Thyroid gland (tissue), 4 donors: Measurements from ENCODE around the gene SLX9. TPM values are rescaled to one million over a fixed set of nuclear protein-coding genes. Genes with fewer than 3 reads are reported as not detected.

ENCODE experiments used
- DNase-seq, 2 donors: peaks; one replicate each; pipeline ENCODE4 v3.0.0-alpha.2; 2019
- H3K27ac ChIP-seq, 3 donors: fragments of 200-600 bp; sonication (generic); 1 replicate in 2 of 3; 2 replicates in 1 of 3; pipeline ENCODE4 v1.5.1; 2016 to 2019; ENCODE audit warnings: mild to moderate bottlenecking in 1 of 3, moderate library complexity in 1 of 3
- H3K27me3 ChIP-seq: fragments of 200-600 bp; sonication (generic); one replicate; pipeline ENCODE4 v1.5.1; 2019
- H3K36me3 ChIP-seq, 2 donors: fragments of 200-600 bp; sonication (generic); one replicate each; pipeline ENCODE4 v1.5.1; 2016 to 2019
- H3K4me1 ChIP-seq, 2 donors: fragments of 200-600 bp; sonication (generic); one replicate each; pipeline ENCODE4 v1.5.1; 2017 to 2019
- H3K4me3 ChIP-seq, 3 donors: fragments of 200-600 bp; sonication (generic); replicated peaks in 1 of 3; 1 replicate in 2 of 3; 2 replicates in 1 of 3; pipeline ENCODE4 v1.5.1; 2016; ENCODE audit warnings: mild to moderate bottlenecking in 1 of 3
- H3K9me3 ChIP-seq: fragments of 200-600 bp; sonication (generic); one replicate; pipeline ENCODE4 v1.5.1; 2017
- POLR2A ChIP-seq, 2 donors: fragments of 450-650 bp; IDR thresholded peaks; one replicate each; pipeline ENCODE4 v1.6.1; 2017; ENCODE audit warnings: antibody characterized with exemption in 2 of 2, mild to moderate bottlenecking in 2 of 2, moderate library complexity in 1 of 2
- WGBS, 2 donors: methylation state at CpG; one replicate each; pipeline ENCODE4 v1.1.5; 2017; 5-methylcytosine and 5-hydroxymethylcytosine counted together
- intact Hi-C: fragments of 100-400 bp; cut with DNase I; formaldehyde crosslinking; loops from one replicate; pipeline ENCODE4 v1.15.1; 2023
- total RNA-seq, 4 donors: library from RNA; depleted of rRNA; stranded (reverse); fragments of >200 nt; gene quantifications; one replicate each; pipeline ENCODE4 v1.2.3, GENCODE V29; 2016
- TF ChIP-seq, protein P1 (sequence below), 6 experiments: fragments of 200-600 bp in 3 of 6; fragments of 450-650 bp in 3 of 6; sonication (generic) in 3 of 6; IDR thresholded peaks; one replicate each; pipeline ENCODE4 v1.5.1; 2016 to 2019; ENCODE audit warnings: antibody characterized with exemption in 6 of 6, mild to moderate bottlenecking in 2 of 6, inconsistent platforms in 1 of 6, moderate library complexity in 1 of 6

Gene SLX9
- total RNA-seq, 4 donors from 2014 or later = 4.8 to 19.1 (median 11.2) TPM

GRCh38 chr21:44998086-44998620, 58.3 kb downstream of the SLX9 start:
- no peak overlapping the region for H3K27ac ChIP-seq
- H3K36me3 ChIP-seq = no peaks in the 10 kb centered on the region
- peaks cover 0 to 6% of the 10 kb centered on the region in 2 donors for H3K4me1 ChIP-seq
- H3K4me3 ChIP-seq = no peak overlapping the region
- no peaks in the 10 kb centered on the region for H3K9me3 ChIP-seq
- H3K27me3 ChIP-seq = no peaks in the 10 kb centered on the region
- intact Hi-C loops = no loop called here
- TF ChIP-seq, protein P1, sequence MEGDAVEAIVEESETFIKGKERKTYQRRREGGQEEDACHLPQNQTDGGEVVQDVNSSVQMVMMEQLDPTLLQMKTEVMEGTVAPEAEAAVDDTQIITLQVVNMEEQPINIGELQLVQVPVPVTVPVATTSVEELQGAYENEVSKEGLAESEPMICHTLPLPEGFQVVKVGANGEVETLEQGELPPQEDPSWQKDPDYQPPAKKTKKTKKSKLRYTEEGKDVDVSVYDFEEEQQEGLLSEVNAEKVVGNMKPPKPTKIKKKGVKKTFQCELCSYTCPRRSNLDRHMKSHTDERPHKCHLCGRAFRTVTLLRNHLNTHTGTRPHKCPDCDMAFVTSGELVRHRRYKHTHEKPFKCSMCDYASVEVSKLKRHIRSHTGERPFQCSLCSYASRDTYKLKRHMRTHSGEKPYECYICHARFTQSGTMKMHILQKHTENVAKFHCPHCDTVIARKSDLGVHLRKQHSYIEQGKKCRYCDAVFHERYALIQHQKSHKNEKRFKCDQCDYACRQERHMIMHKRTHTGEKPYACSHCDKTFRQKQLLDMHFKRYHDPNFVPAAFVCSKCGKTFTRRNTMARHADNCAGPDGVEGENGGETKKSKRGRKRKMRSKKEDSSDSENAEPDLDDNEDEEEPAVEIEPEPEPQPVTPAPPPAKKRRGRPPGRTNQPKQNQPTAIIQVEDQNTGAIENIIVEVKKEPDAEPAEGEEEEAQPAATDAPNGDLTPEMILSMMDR (IDR thresholded peaks at IDR 0.05) = no peak
- TF ChIP-seq POLR2A (IDR thresholded peaks at IDR 0.05) = no peak
- no peak for DNase-seq
- 61% methylated on average over 4 of the region's 10 CpGs; no CpG with 5 or more reads in 1 of the 2 donors for WGBS, 2 donors

- WGBS, 2 donors = 73 to 79% methylated on average over 18 to 31 of the region's 32 CpGs
- Histone ChIP-seq H3K4me3 (no peak overlapping the region), H3K27me3 (no peaks in the 10 kb centered on the region), H3K36me3 (no peaks in the 10 kb centered on the region), H3K27ac (no peak overlapping the region), H3K4me1 (peaks cover 0 to 6% of the 10 kb centered on the region in 2 donors), H3K9me3 (no peaks in the 10 kb centered on the region)
- intact Hi-C loops = no loop called here
- TF ChIP-seq, protein P1 (IDR thresholded peaks at IDR 0.05) = no peak
- no peak for TF ChIP-seq POLR2A (IDR thresholded peaks at IDR 0.05)
- DNase-seq = no peak
Observed at GRCh38 chr21:44998621-44999427, 59.0 kb downstream of the SLX9 start.

DNA sequence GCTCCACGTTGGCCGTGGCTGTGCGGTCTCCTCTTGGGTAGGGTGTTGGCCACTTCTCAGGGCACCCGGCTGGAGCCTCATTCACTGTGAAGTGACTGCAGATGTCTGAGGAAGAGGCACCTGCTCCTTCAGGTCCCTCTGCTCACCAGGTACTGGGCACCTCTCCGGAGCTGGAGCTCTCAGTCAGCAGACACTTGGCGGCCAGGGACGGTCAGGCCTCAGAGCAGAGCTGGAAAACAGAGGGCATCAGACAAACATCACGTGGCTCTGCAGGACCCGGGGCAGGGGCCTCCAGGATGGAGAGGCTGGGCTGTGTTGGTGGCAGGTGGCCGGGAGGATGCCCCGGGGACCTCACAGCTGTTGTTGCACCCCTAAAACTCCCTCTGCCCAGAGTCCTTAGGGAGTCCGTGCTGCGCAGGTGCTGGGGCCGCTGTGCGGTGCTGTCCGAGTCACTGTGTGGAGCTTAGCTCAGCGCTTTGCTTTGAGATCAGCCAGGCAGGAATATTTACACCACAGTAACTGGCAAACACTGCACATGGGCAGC, 59.7 kb downstream of the SLX9 start:
- H3K27me3 ChIP-seq = no peaks in the 10 kb centered on the region
- intact Hi-C loops = no loop called here
- H3K4me3 ChIP-seq = no peak overlapping the region
- no peaks in the 10 kb centered on the region for H3K36me3 ChIP-seq
- no peak for DNase-seq
- WGBS, 2 donors = 0 to 76% methylated on average over 1 to 12 of the region's 17 CpGs
- H3K9me3 ChIP-seq = no peaks in the 10 kb centered on the region
- TF ChIP-seq, protein P1 (IDR thresholded peaks at IDR 0.05) = no peak
- no peak for TF ChIP-seq POLR2A (IDR thresholded peaks at IDR 0.05)
- no peak overlapping the region for H3K27ac ChIP-seq
- H3K4me1 ChIP-seq = peaks cover 0 to 6% of the 10 kb centered on the region in 2 donors

GRCh38 chr21:44999972-45000636, 60.3 kb downstream of the SLX9 start:
- intact Hi-C loops = no loop called here
- H3K27ac ChIP-seq = no peak overlapping the region
- WGBS, 2 donors = 80% methylated on average over 21 to 24 of the region's 29 CpGs
- TF ChIP-seq, protein P1 (IDR thresholded peaks at IDR 0.05) = no peak
- no peak for TF ChIP-seq POLR2A (IDR thresholded peaks at IDR 0.05)
- no peaks in the 10 kb centered on the region for H3K27me3 ChIP-seq
- DNase-seq = no peak
- no peaks in the 10 kb centered on the region for H3K9me3 ChIP-seq
- peaks cover 0 to 6% of the 10 kb centered on the region in 2 donors for H3K4me1 ChIP-seq
- no peaks in the 10 kb centered on the region for H3K36me3 ChIP-seq
- no peak overlapping the region for H3K4me3 ChIP-seq
